HG02885 (cell line): ENCODE data around the gene AUTS2.

Source experiments
- ATAC-seq: cut with Tn5 transposase; IDR thresholded peaks from one replicate; pipeline ENCODE4 v1.9.1; 2021; ENCODE audit warnings: mild to moderate bottlenecking; ENCODE audit not compliant: unreplicated experiment, poor library complexity

AUTS2 gene

GRCh38 chr7:70005480-70005879, 407.2 kb downstream of the AUTS2 start:
- ATAC-seq = no peak

- ATAC-seq = no peak
Measured at GRCh38 chr7:70005891-70006260, 407.6 kb downstream of the AUTS2 start.

GRCh38 chr7:70006261-70006920, 408.1 kb downstream of the AUTS2 start:
- no peak for ATAC-seq

GRCh38 chr7:70008466-70008865, 410.2 kb downstream of the AUTS2 start:
- no peak for ATAC-seq

- no peak for ATAC-seq
Measured at GRCh38 chr7:70014472-70015177, 416.4 kb downstream of the AUTS2 start.

- no peak for ATAC-seq
Measured at GRCh38 chr7:70015353-70015752, 417.1 kb downstream of the AUTS2 start.

- ATAC-seq = no peak
Measured at GRCh38 chr7:70016044-70016770, 417.9 kb downstream of the AUTS2 start.

GRCh38 chr7:70017357-70017756, 419.1 kb downstream of the AUTS2 start:
- no peak for ATAC-seq

- ATAC-seq = no peak
Measured at GRCh38 chr7:70018700-70019099, 420.4 kb downstream of the AUTS2 start.

GRCh38 chr7:70027867-70028266, 429.6 kb downstream of the AUTS2 start:
- ATAC-seq = no peak

- no peak for ATAC-seq
Measured at GRCh38 chr7:70028620-70029019, 430.3 kb downstream of the AUTS2 start.

- ATAC-seq = no peak
Measured at GRCh38 chr7:70029993-70030392, 431.7 kb downstream of the AUTS2 start.

GRCh38 chr7:70030745-70031144, 432.5 kb downstream of the AUTS2 start:
- no peak for ATAC-seq

- no peak for ATAC-seq
Measured at GRCh38 chr7:70031245-70031644, 433.0 kb downstream of the AUTS2 start.

GRCh38 chr7:70032649-70033048, 434.4 kb downstream of the AUTS2 start:
- ATAC-seq = no peak

- ATAC-seq = no peak
Measured at GRCh38 chr7:70033226-70033625, 435.0 kb downstream of the AUTS2 start.

GRCh38 chr7:70034999-70035398, 436.7 kb downstream of the AUTS2 start:
- ATAC-seq = no peak

GRCh38 chr7:70035519-70035918, 437.2 kb downstream of the AUTS2 start:
- ATAC-seq = no peak

GRCh38 chr7:70035955-70036354, 437.7 kb downstream of the AUTS2 start:
- no peak for ATAC-seq

GRCh38 chr7:70036695-70037094, 438.4 kb downstream of the AUTS2 start:
- no peak for ATAC-seq

- ATAC-seq = no peak
Measured at GRCh38 chr7:70037171-70037933, 439.1 kb downstream of the AUTS2 start.
